HG03354 (cell line): ENCODE measurements around the gene OR13C2.

Experiments
- ATAC-seq: cut with Tn5 transposase; IDR thresholded peaks from one replicate; pipeline ENCODE4 v1.9.1; 2021; ENCODE audit warnings: mild to moderate bottlenecking; ENCODE audit not compliant: unreplicated experiment, poor library complexity, severe bottlenecking

OR13C2 gene

GRCh38 chr9:104556830-104557634, 48.4 kb downstream of the OR13C2 start:
- ATAC-seq, result peak; percentile 67

GRCh38 chr9:104555521-104555920, 49.9 kb downstream of the OR13C2 start:
- no peak for ATAC-seq
